ENCODE data around the gene CCDC27. TPM values are rescaled to one million over a fixed set of nuclear protein-coding genes. Genes with fewer than 3 reads are reported as not detected.

Gene CCDC27
- total RNA-seq, 1 donor from 2014 or later, result not detected

GRCh38 chr1:3759164-3759563 is 6.9 kb downstream of the CCDC27 start:
- no peaks in the 10 kb centered on the region for H3K4me1 ChIP-seq (ENCODE audit: insufficient read depth, low read length)
- peaks cover 2% of the 10 kb centered on the region for H3K27me3 ChIP-seq (ENCODE audit: insufficient read depth, low read length)
- H3K27ac ChIP-seq (ENCODE audit: low read depth, low read length), result no peak overlapping the region
- no peak overlapping the region for H3K4me2 ChIP-seq (ENCODE audit: low read length)
- TF ChIP-seq EZH2 (IDR thresholded peaks at IDR 0.05; ENCODE audit: insufficient read depth, low read length) (no peak), CTCF (IDR thresholded peaks at IDR 0.05; ENCODE audit: insufficient read depth, low read depth, low read length) (no peak)
- FAIRE-seq, result no peak
- no peaks in the 10 kb centered on the region for H3K4me1 Mint-ChIP-seq (ENCODE audit: low read depth, unreplicated experiment)
- no peaks in the 10 kb centered on the region for H4K20me1 ChIP-seq (ENCODE audit: insufficient read depth, low read length)
- peaks cover 6% of the 10 kb centered on the region for H3K36me3 Mint-ChIP-seq (ENCODE audit: low read depth, unreplicated experiment)
- no peaks in the 10 kb centered on the region for H3K36me3 ChIP-seq (ENCODE audit: insufficient read depth, low read length)
- H3K4me3 ChIP-seq (ENCODE audit: insufficient read depth, low read depth, low read length), result no peak overlapping the region
- DNase-seq (ENCODE audit: low read depth), result no peak
- peaks cover 38% of the 10 kb centered on the region for H3K27me3 Mint-ChIP-seq (ENCODE audit: low read depth, unreplicated experiment)
- no peak overlapping the region for H3K9ac ChIP-seq (ENCODE audit: low read length)
- H3K9me3 ChIP-seq (ENCODE audit: insufficient read depth, low read depth, low read length), result no peaks in the 10 kb centered on the region
- H2AFZ ChIP-seq (ENCODE audit: low read depth, low read length), result no peak overlapping the region
- H3K27ac Mint-ChIP-seq (ENCODE audit: unreplicated experiment), result no peak overlapping the region
- H3K4me3 Mint-ChIP-seq (ENCODE audit: unreplicated experiment), result no peak overlapping the region
- no peaks in the 10 kb centered on the region for H3K79me2 ChIP-seq (ENCODE audit: insufficient read depth, low read length)
- peaks cover 6% of the 10 kb centered on the region for H3K9me3 Mint-ChIP-seq (ENCODE audit: unreplicated experiment)

- no peak overlapping the region for H3K4me3 Mint-ChIP-seq (ENCODE audit: unreplicated experiment)
- H3K9ac ChIP-seq (ENCODE audit: low read length), result no peak overlapping the region
- DNase-seq (ENCODE audit: low read depth) (no peak), FAIRE-seq (no peak)
- no peak overlapping the region for H3K4me2 ChIP-seq (ENCODE audit: low read length)
- H3K27me3 ChIP-seq (ENCODE audit: insufficient read depth, low read length), result peaks cover 2% of the 10 kb centered on the region
- H3K4me1 ChIP-seq (ENCODE audit: insufficient read depth, low read length), result no peaks in the 10 kb centered on the region
- peaks cover 42% of the 10 kb centered on the region for H3K27me3 Mint-ChIP-seq (ENCODE audit: low read depth, unreplicated experiment)
- no peaks in the 10 kb centered on the region for H4K20me1 ChIP-seq (ENCODE audit: insufficient read depth, low read length)
- H3K4me1 Mint-ChIP-seq (ENCODE audit: low read depth, unreplicated experiment), result no peaks in the 10 kb centered on the region
- H3K36me3 Mint-ChIP-seq (ENCODE audit: low read depth, unreplicated experiment), result peaks cover 6% of the 10 kb centered on the region
- H3K9me3 Mint-ChIP-seq (ENCODE audit: unreplicated experiment), result peaks cover 6% of the 10 kb centered on the region
- no peak overlapping the region for H2AFZ ChIP-seq (ENCODE audit: low read depth, low read length)
- no peaks in the 10 kb centered on the region for H3K79me2 ChIP-seq (ENCODE audit: insufficient read depth, low read length)
- no peak overlapping the region for H3K27ac ChIP-seq (ENCODE audit: low read depth, low read length)
- TF ChIP-seq EZH2 (IDR thresholded peaks at IDR 0.05; ENCODE audit: insufficient read depth, low read length) (no peak), CTCF (IDR thresholded peaks at IDR 0.05; ENCODE audit: insufficient read depth, low read depth, low read length) (no peak)
- no peaks in the 10 kb centered on the region for H3K9me3 ChIP-seq (ENCODE audit: insufficient read depth, low read depth, low read length)
- no peak overlapping the region for H3K4me3 ChIP-seq (ENCODE audit: insufficient read depth, low read depth, low read length)
- H3K27ac Mint-ChIP-seq (ENCODE audit: unreplicated experiment), result no peak overlapping the region
- H3K36me3 ChIP-seq (ENCODE audit: insufficient read depth, low read length), result no peaks in the 10 kb centered on the region
Observed at GRCh38 chr1:3759796-3760195, 7.5 kb downstream of the CCDC27 start.

GRCh38 chr1:3761296-3762010 is 9.2 kb downstream of the CCDC27 start:
- peaks cover 45% of the 10 kb centered on the region for H3K27me3 Mint-ChIP-seq (ENCODE audit: low read depth, unreplicated experiment)
- Histone ChIP-seq H3K4me1 (ENCODE audit: insufficient read depth, low read length) (no peaks in the 10 kb centered on the region), H3K27me3 (ENCODE audit: insufficient read depth, low read length) (peaks cover 6% of the 10 kb centered on the region), H4K20me1 (ENCODE audit: insufficient read depth, low read length) (no peaks in the 10 kb centered on the region), H3K27ac (ENCODE audit: low read depth, low read length) (no peak overlapping the region), H3K4me2 (ENCODE audit: low read length) (no peak overlapping the region), H3K36me3 (ENCODE audit: insufficient read depth, low read length) (no peaks in the 10 kb centered on the region), H3K79me2 (ENCODE audit: insufficient read depth, low read length) (no peaks in the 10 kb centered on the region), H3K9ac (ENCODE audit: low read length) (no peak overlapping the region), H2AFZ (ENCODE audit: low read depth, low read length) (no peak overlapping the region), H3K9me3 (ENCODE audit: insufficient read depth, low read depth, low read length) (no peaks in the 10 kb centered on the region), H3K4me3 (ENCODE audit: insufficient read depth, low read depth, low read length) (no peak overlapping the region)
- TF ChIP-seq CTCF (IDR thresholded peaks at IDR 0.05; ENCODE audit: insufficient read depth, low read depth, low read length) (no peak), EZH2 (IDR thresholded peaks at IDR 0.05; ENCODE audit: insufficient read depth, low read length) (no peak)
- H3K36me3 Mint-ChIP-seq (ENCODE audit: low read depth, unreplicated experiment), result peaks cover 6% of the 10 kb centered on the region
- no peak for DNase-seq (ENCODE audit: low read depth)
- H3K4me1 Mint-ChIP-seq (ENCODE audit: low read depth, unreplicated experiment), result no peaks in the 10 kb centered on the region
- no peak overlapping the region for H3K4me3 Mint-ChIP-seq (ENCODE audit: unreplicated experiment)
- no peak overlapping the region for H3K27ac Mint-ChIP-seq (ENCODE audit: unreplicated experiment)
- H3K9me3 Mint-ChIP-seq (ENCODE audit: unreplicated experiment), result peaks cover 6% of the 10 kb centered on the region
- FAIRE-seq, result no peak
